ENCODE measurements around the gene POGLUT2.

DNA sequence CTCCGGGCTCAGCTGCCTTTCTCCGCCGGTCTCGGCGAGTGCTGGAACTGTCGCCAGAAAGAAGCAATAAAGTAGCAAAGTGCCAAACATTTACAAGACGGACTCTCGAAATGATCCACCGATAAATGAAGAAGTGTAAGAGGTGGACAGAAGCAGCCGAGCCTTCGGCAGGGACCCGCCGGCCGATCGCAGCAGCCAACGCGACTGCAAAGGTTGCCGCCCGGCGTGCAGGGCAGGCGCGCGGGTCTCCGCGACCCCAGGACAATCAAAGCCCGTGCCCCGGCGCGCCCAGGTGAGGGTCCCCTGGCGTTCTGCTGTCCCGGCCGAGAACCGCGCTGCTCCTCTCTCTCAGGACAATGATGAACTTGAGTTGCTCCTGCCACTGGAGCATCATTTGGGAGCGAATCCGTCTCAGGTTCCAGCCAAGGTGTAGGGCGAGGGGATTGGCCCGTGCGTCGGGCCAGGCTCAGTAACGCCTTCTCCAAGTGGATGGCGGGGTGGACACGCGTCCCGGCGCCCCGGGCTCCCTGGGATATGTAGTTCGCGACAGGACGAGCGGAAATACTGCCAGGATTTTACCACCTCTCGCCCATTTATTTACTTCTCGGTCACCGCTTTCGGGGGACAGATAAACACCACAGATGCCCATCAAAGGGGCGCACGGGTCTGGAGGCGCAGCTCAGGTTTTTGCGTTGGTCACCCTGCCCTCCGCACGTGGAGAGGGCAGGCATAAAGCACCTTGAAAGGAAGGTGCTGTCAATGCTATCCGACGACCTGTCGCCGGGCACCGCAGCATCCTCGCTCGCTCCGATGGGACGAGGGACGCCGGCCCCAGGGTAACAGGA, at the start of gene POGLUT2, which contains the start of gene BIVM:
- TF ChIP-seq POLR2AphosphoS5 (IDR thresholded peaks at IDR 0.05; ENCODE audit: low read depth, low read length) (peak; percentile 49; the same call in 1 of the 2 replicates), TAF1 (IDR thresholded peaks at IDR 0.05; ENCODE audit: borderline replicate concordance, low read depth, low read length) (no peak), POLR2A (IDR thresholded peaks at IDR 0.05; ENCODE audit: low read depth, low read length) (peak; percentile 53; the same call in 1 of the 2 replicates)

Data from GM12892 (cell line).